ENCODE measurements around the gene IQUB. TPM values are rescaled to one million over a fixed set of nuclear protein-coding genes. Genes with fewer than 3 reads are reported as not detected.

IQUB gene
- total RNA-seq, 1 donor from 2014 or later: 2.1 TPM

DNA sequence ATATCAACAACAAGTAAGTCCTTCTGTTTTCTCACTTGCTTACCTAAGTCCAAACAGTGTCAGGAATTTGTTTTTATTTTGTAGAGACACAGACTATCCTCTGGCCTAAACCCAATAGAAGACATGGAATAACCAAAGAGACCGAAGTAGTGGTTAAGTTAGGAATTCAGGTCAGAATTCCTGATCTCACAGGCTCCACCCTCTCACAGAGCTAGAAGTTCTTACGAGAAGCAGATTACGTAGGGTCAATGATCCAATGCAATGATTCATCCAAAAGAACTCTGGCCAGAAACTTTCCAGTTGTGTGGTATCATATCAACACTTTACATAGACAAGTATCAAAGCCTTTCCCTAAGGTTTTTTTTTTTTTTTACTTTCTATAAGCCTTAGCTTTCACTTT is 73.8 kb downstream of the IQUB start:
- H3K27ac Mint-ChIP-seq: no peak overlapping the region
- no peaks in the 10 kb centered on the region for H3K36me3 Mint-ChIP-seq
- H3K9me3 Mint-ChIP-seq: no peaks in the 10 kb centered on the region
- H3K4me1 Mint-ChIP-seq (ENCODE audit: unreplicated experiment): no peaks in the 10 kb centered on the region
- no peak overlapping the region for H3K4me3 Mint-ChIP-seq
- TF ChIP-seq CTCF (conservative IDR thresholded peaks at IDR 0.05): no peak
- H3K27me3 Mint-ChIP-seq: no peaks in the 10 kb centered on the region
- DNase-seq (ENCODE audit: extremely low spot score, unreplicated experiment): no peak

GRCh38 chr7:123455965-123456470 is 78.4 kb downstream of the IQUB start:
- Mint-ChIP-seq H3K27me3 (no peaks in the 10 kb centered on the region), H3K36me3 (peaks cover 4% of the 10 kb centered on the region), H3K4me1 (ENCODE audit: unreplicated experiment) (no peaks in the 10 kb centered on the region), H3K9me3 (no peaks in the 10 kb centered on the region), H3K4me3 (no peak overlapping the region), H3K27ac (no peak overlapping the region)
- TF ChIP-seq CTCF (conservative IDR thresholded peaks at IDR 0.05): no peak
- DNase-seq (ENCODE audit: extremely low spot score, unreplicated experiment): no peak

DNA sequence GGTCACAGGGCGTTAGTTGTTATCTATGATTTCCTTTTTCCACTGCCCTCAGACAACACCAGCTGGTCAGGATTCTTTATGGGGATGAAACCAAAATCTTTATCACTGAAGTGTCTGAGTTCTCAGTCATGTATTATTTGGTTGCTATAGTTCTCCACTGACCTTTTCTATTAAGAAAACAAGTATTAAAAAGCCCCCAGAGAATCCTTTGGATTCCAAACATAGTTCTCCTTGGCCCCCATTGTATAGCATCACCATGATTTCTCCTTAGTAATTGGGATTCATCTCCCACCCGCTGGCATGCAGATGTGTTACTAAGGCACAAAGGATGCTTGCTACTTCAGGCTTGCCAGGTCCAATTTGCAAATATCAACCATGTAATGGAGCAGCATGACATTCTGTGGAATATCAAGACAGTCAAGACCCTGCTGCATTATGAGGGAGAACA is 94.3 kb downstream of the IQUB start:
- no peak overlapping the region for H3K4me3 Mint-ChIP-seq
- H3K36me3 Mint-ChIP-seq: no peaks in the 10 kb centered on the region
- TF ChIP-seq CTCF (conservative IDR thresholded peaks at IDR 0.05): no peak
- no peaks in the 10 kb centered on the region for H3K4me1 Mint-ChIP-seq (ENCODE audit: unreplicated experiment)
- H3K27ac Mint-ChIP-seq: no peak overlapping the region
- H3K9me3 Mint-ChIP-seq: no peaks in the 10 kb centered on the region
- no peaks in the 10 kb centered on the region for H3K27me3 Mint-ChIP-seq
- no peak for DNase-seq (ENCODE audit: extremely low spot score, unreplicated experiment)

DNA sequence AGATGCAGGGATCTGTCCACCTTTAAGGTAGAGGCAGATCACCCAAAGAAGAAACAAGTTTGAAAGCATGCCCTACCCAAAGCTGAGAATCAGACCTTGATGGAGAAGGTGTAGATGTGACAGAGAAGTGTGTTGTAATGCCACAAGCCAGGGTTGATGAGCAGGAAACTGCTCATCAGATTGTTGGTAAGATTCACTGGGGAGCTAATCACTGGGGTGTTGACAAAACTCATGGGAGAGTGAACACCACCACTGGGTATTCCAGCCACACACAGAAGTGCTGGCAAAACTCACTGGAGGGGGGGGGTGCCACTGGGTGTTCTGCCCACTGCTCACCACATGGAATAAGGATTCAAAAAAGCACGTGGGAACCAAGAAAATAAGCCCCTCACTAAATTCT is 95.2 kb downstream of the IQUB start:
- Mint-ChIP-seq H3K9me3 (no peaks in the 10 kb centered on the region), H3K4me1 (ENCODE audit: unreplicated experiment) (no peaks in the 10 kb centered on the region), H3K27me3 (no peaks in the 10 kb centered on the region), H3K36me3 (no peaks in the 10 kb centered on the region), H3K4me3 (no peak overlapping the region), H3K27ac (no peak overlapping the region)
- DNase-seq (ENCODE audit: extremely low spot score, unreplicated experiment): no peak
- no peak for TF ChIP-seq CTCF (conservative IDR thresholded peaks at IDR 0.05)

DNA sequence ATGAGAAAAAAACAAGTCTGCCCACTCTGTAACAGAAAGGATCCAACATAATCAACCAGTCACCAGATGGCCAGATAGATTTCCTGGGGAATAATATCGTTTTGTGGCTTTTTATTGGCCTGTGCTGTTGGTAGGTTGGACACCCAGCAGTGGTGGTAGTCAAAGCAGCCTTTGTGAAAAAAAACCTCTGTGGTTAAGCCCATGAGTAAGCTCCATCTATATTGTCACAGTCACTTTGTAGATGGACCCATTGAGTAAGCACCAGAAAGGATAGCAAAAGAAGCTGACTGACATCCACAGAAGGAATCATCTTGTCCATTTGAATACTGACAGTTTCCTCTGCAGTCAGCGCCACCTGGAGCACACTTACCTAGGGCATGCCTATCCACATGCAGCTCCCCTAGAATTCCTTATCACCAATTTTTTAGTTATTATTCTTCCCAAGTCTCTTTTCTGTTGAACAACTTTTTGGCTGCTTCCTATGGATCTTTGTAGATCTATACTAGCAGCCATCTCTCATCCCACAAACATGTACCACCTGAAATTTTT is 96.9 kb downstream of the IQUB start:
- Mint-ChIP-seq H3K4me1 (ENCODE audit: unreplicated experiment) (no peaks in the 10 kb centered on the region), H3K36me3 (no peaks in the 10 kb centered on the region), H3K27me3 (no peaks in the 10 kb centered on the region), H3K4me3 (no peak overlapping the region), H3K27ac (no peak overlapping the region), H3K9me3 (no peaks in the 10 kb centered on the region)
- no peak for DNase-seq (ENCODE audit: extremely low spot score, unreplicated experiment)
- no peak for TF ChIP-seq CTCF (conservative IDR thresholded peaks at IDR 0.05)
